Activated T-helper 17 cell treated with anti-CD3 and anti-CD28 coated beads, Interleukin-2, amount 50 U/mL, for 72 hours (primary cell): ENCODE data around the gene ART5. TPM values are rescaled to one million over a fixed set of nuclear protein-coding genes. Genes with fewer than 3 reads are reported as not detected.
A peak's percentile ranks its signal among the peaks of the same experiment; 100 is the strongest.
"Not testable (repeated sequence)": the region's sequence is repeated elsewhere in the genome, so short reads cannot be mapped to it uniquely, and the experiment has no call there.

Source experiments
- ATAC-seq: fragments of 150-1000 bp; cut with Tn5 transposase; replicated peaks from 2 replicates; pipeline ENCODE4 v1.10.0; 2021; ENCODE audit warnings: mild to moderate bottlenecking, moderate library complexity
- H3K27ac Mint-ChIP-seq: one replicate; pipeline ENCODE4 v1.8.0; 2022; ENCODE audit warnings: mixed read lengths
- H3K27me3 Mint-ChIP-seq: one replicate; pipeline ENCODE4 v1.8.0; 2022; ENCODE audit warnings: mixed read lengths
- H3K36me3 Mint-ChIP-seq: one replicate; pipeline ENCODE4 v1.8.0; 2022; ENCODE audit warnings: low read depth, mild to moderate bottlenecking, mixed read lengths
- H3K4me1 Mint-ChIP-seq: one replicate; pipeline ENCODE4 v1.8.0; 2022; ENCODE audit warnings: mixed read lengths
- H3K4me3 Mint-ChIP-seq: one replicate; pipeline ENCODE4 v1.8.0; 2022; ENCODE audit warnings: mild to moderate bottlenecking, mixed read lengths
- H3K9me3 Mint-ChIP-seq: one replicate; pipeline ENCODE4 v1.8.0; 2022; ENCODE audit warnings: mixed read lengths
- total RNA-seq, 2 donors: library from RNA; stranded (reverse); gene quantifications; one replicate each; pipeline ENCODE4 v1.2.3, GENCODE V29; 2022

ART5 gene
- total RNA-seq, 2 donors from 2014 or later: not detected

DNA sequence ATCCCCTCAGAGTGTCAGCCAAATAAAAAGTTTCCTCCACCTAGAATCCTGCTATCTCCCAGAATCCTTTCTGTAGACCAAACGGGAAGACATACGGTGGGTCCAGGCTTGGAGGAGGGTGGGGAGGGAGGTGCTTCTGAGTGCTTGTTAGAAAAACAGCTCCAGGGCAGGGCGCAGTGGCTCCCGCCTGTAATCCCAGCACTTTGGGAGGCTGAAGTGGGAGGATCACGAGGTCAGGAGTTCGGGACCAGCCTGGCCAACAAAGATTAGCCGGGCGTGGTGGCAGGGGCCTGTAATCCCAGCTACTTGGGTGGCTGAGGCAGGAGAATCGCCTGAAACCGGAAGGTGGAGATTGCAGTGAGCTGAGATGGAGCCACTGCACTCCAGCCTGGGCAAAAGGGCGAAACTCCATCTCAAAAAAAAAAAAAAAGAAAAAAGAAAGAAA lies 1.3 kb upstream of the ART5 start:
- not testable (repeated sequence) for ATAC-seq, H3K36me3 Mint-ChIP-seq, H3K4me1 Mint-ChIP-seq, H3K9me3 Mint-ChIP-seq, H3K27ac Mint-ChIP-seq
- Mint-ChIP-seq H3K27me3 (peaks cover 16% of the 10 kb centered on the region), H3K4me3 (peak overlapping the region; percentile 58)

DNA sequence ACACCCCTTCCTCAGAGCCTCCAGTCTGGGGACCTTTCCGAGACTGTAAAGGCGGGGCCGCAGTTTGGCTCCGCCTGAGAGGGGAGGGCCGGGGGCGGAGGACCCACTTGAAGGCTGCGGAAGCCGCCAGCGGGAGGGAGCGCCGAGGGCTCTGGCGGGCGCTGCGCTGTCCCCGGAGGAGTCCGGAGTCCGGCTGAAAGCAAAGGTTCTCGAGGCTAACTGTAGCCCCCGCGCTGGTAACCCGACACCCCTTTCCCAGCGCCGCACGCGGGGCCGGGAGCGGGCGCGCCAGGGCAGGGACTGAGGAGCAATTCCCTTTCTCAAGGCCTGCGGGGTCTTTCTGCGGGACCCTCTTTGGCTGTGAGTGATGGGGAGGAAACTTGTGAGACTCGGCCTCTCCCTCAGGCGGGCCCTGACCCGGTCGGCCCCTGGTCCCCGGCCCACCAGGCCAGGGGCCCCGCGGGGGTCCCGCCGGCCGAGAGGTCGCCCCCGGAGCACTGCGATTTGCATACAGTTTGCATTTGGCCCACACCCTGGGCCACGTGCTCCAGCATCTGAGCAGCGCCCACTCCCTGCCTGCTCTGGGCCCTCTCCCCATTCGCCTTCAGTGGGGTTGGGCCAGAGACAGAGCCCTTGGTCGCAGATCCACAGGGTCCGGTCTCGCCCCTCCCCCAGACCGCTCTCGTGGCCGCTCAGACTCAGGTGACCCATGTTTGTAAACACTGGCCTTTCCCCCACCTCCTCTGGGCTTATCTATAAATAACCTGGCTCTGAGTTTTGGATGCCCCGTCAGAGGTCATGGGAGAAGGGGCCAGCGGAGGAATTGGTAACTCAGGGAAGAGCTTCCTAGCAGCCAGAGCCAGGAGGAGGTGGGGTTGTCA lies 519 bp upstream of the ART5 start:
- no peaks in the 10 kb centered on the region for H3K36me3 Mint-ChIP-seq
- H3K9me3 Mint-ChIP-seq: no peaks in the 10 kb centered on the region
- no peaks in the 10 kb centered on the region for H3K4me1 Mint-ChIP-seq
- H3K27ac Mint-ChIP-seq: no peak overlapping the region
- ATAC-seq: peak; percentile 88
- peak overlapping the region; percentile 58 for H3K4me3 Mint-ChIP-seq
- H3K27me3 Mint-ChIP-seq: peaks cover 15% of the 10 kb centered on the region

DNA sequence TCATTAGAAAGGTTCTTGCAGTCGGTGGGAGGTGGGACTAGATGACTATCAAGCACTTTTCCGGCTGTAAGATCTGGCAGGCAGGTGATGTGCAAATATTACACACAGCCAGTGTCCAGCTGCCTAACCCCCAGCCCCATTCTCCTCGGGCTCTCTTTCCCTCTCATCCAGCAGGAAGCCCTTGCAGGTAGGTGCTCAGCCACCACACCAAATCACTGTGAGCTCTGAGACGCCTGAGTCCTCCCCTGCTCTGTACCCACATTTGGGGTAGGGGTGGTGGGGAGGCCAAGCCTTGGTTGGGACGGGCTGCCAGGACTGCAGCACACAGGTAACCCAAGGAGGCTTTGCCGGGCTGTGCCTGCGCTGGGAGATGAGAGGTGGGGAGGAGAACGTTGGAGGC lies 601 bp downstream of the ART5 start:
- H3K36me3 Mint-ChIP-seq: no peaks in the 10 kb centered on the region
- peaks cover 16% of the 10 kb centered on the region for H3K27me3 Mint-ChIP-seq
- H3K9me3 Mint-ChIP-seq: no peaks in the 10 kb centered on the region
- no peak for ATAC-seq
- no peak overlapping the region for H3K27ac Mint-ChIP-seq
- peak overlapping the region; percentile 65 for H3K4me3 Mint-ChIP-seq
- no peaks in the 10 kb centered on the region for H3K4me1 Mint-ChIP-seq

DNA sequence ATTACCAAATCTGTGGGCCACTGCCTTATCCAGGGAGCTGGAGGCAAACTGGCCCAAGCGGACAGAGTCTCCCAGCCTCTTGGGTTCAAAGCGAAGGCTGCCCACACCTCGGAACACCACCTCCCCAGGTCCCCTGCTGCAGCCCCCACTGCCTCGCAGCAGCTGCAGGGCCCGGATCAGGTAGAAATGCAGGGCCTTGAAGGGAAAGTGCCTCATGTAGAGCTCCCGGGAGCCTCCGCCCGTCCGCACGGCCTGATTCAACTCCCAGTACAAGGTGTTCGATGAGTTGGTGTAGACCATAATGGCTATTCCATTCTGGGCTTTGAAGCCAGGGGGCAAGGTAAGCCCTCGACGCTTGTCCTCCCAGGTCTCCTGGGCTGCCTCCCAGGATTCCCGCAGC lies 2.0 kb downstream of the ART5 start:
- H3K9me3 Mint-ChIP-seq: no peaks in the 10 kb centered on the region
- H3K27me3 Mint-ChIP-seq: peaks cover 16% of the 10 kb centered on the region
- no peaks in the 10 kb centered on the region for H3K36me3 Mint-ChIP-seq
- H3K4me3 Mint-ChIP-seq: no peak overlapping the region
- no peak overlapping the region for H3K27ac Mint-ChIP-seq
- H3K4me1 Mint-ChIP-seq: no peaks in the 10 kb centered on the region
- no peak for ATAC-seq

DNA sequence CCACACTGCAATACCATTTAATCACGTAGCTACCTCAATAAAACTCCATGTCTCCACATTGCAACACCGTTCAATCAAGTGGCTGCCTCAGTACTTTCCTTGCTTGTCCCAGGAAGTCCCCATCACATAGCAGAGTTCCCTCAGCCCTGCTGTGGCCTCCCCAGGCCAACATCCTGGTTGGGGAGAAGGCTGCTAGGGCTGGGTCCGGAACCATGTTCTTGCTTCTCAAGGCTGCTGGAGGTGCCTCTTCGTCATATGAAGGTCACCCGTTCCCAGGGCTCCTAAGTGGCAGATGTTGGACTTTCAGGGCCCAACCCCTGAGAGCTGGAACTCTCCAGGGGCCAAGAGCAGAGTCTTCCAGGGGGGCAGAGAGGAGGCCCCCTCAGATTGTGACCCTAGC lies 3.3 kb downstream of the ART5 start:
- Mint-ChIP-seq H3K4me3 (no peak overlapping the region), H3K4me1 (no peaks in the 10 kb centered on the region), H3K27me3 (peaks cover 12% of the 10 kb centered on the region), H3K36me3 (no peaks in the 10 kb centered on the region), H3K9me3 (no peaks in the 10 kb centered on the region), H3K27ac (no peak overlapping the region)
- ATAC-seq: no peak

DNA sequence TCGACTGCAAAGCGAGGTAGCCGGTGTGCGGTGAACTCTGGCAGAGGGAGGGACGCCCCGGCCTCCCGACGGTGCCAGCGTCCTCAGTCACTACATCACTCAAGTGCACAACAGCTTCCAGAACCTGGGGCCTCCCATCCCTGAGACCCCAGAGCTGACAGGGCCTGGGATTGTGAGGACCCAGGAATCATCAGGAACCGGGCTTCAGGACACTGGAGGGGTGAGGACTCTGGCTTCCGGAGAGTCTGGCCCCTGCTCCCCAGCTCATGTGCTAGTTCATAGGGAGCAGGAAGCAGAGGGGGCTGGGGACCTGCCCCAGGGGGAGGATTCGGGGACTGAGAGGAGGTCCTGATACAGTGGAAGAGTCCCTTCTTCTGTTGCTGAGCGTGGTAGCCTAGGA lies 4.6 kb downstream of the ART5 start:
- no peaks in the 10 kb centered on the region for H3K9me3 Mint-ChIP-seq
- no peaks in the 10 kb centered on the region for H3K36me3 Mint-ChIP-seq
- no peak overlapping the region for H3K4me3 Mint-ChIP-seq
- ATAC-seq: no peak
- peaks cover 12% of the 10 kb centered on the region for H3K27me3 Mint-ChIP-seq
- no peak overlapping the region for H3K27ac Mint-ChIP-seq
- no peaks in the 10 kb centered on the region for H3K4me1 Mint-ChIP-seq

DNA sequence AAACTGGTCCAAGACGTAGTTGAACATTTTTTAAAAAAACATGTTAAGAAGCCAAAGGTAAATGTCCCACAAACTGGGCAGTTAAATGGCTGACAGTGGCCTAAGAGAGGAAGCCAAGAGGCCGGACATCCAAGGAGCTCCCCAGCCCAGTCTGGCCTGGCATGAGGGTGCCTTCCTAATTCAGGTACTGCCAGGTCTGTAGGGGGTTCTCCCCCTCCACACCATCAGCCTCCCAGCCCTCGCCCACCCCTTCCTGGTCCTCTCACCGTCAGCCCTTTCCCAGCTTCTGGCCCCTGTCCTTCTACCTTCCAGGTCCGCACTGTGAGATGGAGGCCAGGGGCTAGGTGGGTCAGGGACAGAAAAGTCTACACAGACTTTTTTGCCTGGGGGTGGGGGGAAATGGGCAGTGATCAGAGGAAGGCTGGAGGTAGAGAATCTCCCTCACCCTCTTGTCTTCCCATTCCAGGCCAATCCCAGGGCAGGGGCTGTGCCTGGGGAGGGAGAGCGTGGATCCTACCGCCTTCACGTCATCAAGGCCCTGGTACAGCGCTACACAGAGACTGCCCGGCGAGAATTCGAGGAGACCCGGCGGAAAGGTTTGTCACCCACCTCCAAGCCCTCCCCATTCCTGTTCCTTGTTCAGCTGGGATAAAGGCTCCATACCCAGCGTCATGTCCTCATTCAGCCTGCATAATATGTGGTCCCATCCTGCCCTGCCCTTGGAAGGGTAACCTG lies 6.0 kb downstream of the ART5 start:
- H3K27ac Mint-ChIP-seq: peak overlapping the region; percentile 53
- peaks cover 8% of the 10 kb centered on the region for H3K27me3 Mint-ChIP-seq
- no peak for ATAC-seq
- no peak overlapping the region for H3K4me3 Mint-ChIP-seq
- H3K9me3 Mint-ChIP-seq: no peaks in the 10 kb centered on the region
- peaks cover 5% of the 10 kb centered on the region for H3K4me1 Mint-ChIP-seq
- H3K36me3 Mint-ChIP-seq: no peaks in the 10 kb centered on the region

GRCh38 chr11:3632070-3632660 lies 9.6 kb downstream of the ART5 start:
- ATAC-seq: peak; percentile 42
- no peak overlapping the region for H3K27ac Mint-ChIP-seq

GRCh38 chr11:3631331-3631730 lies 10.5 kb downstream of the ART5 start:
- ATAC-seq: peak; percentile 62
- H3K27ac Mint-ChIP-seq: peak overlapping the region; percentile 17
- H3K36me3 Mint-ChIP-seq: no peaks in the 10 kb centered on the region
- H3K4me3 Mint-ChIP-seq: no peak overlapping the region
- H3K9me3 Mint-ChIP-seq: no peaks in the 10 kb centered on the region
- peaks cover 10% of the 10 kb centered on the region for H3K4me1 Mint-ChIP-seq
- peaks cover 4% of the 10 kb centered on the region for H3K27me3 Mint-ChIP-seq

More at GRCh38 chr11:3632070-3632660, 9.6 kb downstream of the ART5 start:
- H3K9me3 Mint-ChIP-seq: no peaks in the 10 kb centered on the region
- peaks cover 5% of the 10 kb centered on the region for H3K4me1 Mint-ChIP-seq
- no peaks in the 10 kb centered on the region for H3K36me3 Mint-ChIP-seq
- H3K4me3 Mint-ChIP-seq: no peak overlapping the region
- H3K27me3 Mint-ChIP-seq: peaks cover 8% of the 10 kb centered on the region

GRCh38 chr11:3627291-3627690 lies 14.5 kb downstream of the ART5 start:
- ATAC-seq: no peak
- no peaks in the 10 kb centered on the region for H3K27me3 Mint-ChIP-seq
- no peak overlapping the region for H3K27ac Mint-ChIP-seq
- no peaks in the 10 kb centered on the region for H3K9me3 Mint-ChIP-seq
- H3K4me1 Mint-ChIP-seq: peaks cover 10% of the 10 kb centered on the region
- H3K36me3 Mint-ChIP-seq: no peaks in the 10 kb centered on the region
- H3K4me3 Mint-ChIP-seq: no peak overlapping the region

GRCh38 chr11:3626250-3626960 lies 15.4 kb downstream of the ART5 start:
- Mint-ChIP-seq H3K4me3 (no peak overlapping the region), H3K9me3 (no peaks in the 10 kb centered on the region), H3K27ac (no peak overlapping the region), H3K4me1 (peaks cover 8% of the 10 kb centered on the region), H3K36me3 (no peaks in the 10 kb centered on the region), H3K27me3 (no peaks in the 10 kb centered on the region)
- ATAC-seq: no peak

DNA sequence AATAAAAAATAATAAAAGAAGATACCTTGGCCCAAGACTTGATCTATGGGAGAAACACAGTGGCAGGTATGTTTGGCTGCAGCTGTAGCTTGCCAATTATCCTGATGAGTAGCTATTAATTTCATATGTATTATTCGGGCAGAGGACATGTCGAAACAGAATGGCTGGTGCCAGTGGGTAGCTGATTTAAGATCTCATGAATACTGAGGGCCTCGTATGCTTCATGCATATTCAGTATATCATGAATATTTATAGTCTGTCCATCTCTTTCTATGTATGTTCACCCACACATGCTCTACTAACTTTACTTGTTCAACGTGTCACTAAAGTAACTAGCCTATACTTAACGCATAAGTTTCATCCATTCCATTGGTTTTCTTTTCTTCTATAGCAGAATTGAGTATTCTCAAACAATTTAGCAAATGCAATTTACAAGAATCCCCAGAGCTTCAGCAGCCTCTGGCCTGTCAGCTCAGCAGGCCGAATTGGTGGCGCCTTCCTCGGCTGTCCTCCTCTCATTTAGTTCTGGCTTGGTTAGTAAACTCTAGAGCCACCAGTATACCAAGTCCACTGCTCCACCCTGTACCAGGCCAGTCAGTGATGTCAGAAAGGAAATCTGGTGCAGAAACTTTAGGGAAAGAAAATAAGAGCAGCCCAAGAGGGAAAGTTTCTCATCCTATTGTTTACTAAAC lies 17.9 kb downstream of the ART5 start:
- Mint-ChIP-seq H3K36me3 (no peaks in the 10 kb centered on the region), H3K27me3 (no peaks in the 10 kb centered on the region), H3K27ac (no peak overlapping the region), H3K4me1 (peaks cover 5% of the 10 kb centered on the region), H3K9me3 (no peaks in the 10 kb centered on the region), H3K4me3 (no peak overlapping the region)
- no peak for ATAC-seq

DNA sequence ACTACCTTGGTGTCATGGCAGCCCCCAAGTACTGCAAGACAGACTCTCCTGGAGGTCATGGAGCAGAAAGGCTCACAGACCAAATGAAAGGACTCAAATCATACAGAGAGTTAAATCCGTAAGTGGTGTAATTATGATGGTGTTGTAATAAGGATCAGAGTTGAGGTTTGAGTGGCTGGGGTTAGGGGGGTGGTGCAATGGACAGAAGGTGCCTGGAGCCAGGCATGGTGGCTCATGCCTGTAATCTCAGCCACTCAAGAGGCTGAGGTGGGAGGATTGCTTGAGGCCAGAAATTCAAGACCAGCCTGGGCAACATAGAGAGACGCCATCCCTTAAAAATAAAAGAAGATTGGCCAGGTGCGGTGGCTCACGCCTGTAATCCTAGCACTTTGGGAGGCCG lies 18.7 kb downstream of the ART5 start:
- H3K4me3 Mint-ChIP-seq: no peak overlapping the region
- H3K4me1 Mint-ChIP-seq: peaks cover 5% of the 10 kb centered on the region
- no peak overlapping the region for H3K27ac Mint-ChIP-seq
- H3K9me3 Mint-ChIP-seq: no peaks in the 10 kb centered on the region
- no peak for ATAC-seq
- no peaks in the 10 kb centered on the region for H3K36me3 Mint-ChIP-seq
- no peaks in the 10 kb centered on the region for H3K27me3 Mint-ChIP-seq

- Mint-ChIP-seq H3K27ac (no peak overlapping the region), H3K27me3 (no peaks in the 10 kb centered on the region)
- no peak for ATAC-seq
These were observed 19.3 kb downstream of the ART5 start for GRCh38 chr11:3622521-3622920.

More at GRCh38 chr11:3622521-3622920, 19.3 kb downstream of the ART5 start:
- Mint-ChIP-seq H3K4me3 (no peak overlapping the region), H3K36me3 (no peaks in the 10 kb centered on the region), H3K9me3 (no peaks in the 10 kb centered on the region), H3K4me1 (peaks cover 5% of the 10 kb centered on the region)
